GM19025 (cell line): ENCODE measurements around the gene SEMA6D.

Experiments used
- ATAC-seq: cut with Tn5 transposase; IDR thresholded peaks from one replicate; pipeline ENCODE4 v1.9.1; 2021; ENCODE audit warnings: mild to moderate bottlenecking, low read depth, moderate library complexity; ENCODE audit not compliant: unreplicated experiment

SEMA6D gene, protein sequence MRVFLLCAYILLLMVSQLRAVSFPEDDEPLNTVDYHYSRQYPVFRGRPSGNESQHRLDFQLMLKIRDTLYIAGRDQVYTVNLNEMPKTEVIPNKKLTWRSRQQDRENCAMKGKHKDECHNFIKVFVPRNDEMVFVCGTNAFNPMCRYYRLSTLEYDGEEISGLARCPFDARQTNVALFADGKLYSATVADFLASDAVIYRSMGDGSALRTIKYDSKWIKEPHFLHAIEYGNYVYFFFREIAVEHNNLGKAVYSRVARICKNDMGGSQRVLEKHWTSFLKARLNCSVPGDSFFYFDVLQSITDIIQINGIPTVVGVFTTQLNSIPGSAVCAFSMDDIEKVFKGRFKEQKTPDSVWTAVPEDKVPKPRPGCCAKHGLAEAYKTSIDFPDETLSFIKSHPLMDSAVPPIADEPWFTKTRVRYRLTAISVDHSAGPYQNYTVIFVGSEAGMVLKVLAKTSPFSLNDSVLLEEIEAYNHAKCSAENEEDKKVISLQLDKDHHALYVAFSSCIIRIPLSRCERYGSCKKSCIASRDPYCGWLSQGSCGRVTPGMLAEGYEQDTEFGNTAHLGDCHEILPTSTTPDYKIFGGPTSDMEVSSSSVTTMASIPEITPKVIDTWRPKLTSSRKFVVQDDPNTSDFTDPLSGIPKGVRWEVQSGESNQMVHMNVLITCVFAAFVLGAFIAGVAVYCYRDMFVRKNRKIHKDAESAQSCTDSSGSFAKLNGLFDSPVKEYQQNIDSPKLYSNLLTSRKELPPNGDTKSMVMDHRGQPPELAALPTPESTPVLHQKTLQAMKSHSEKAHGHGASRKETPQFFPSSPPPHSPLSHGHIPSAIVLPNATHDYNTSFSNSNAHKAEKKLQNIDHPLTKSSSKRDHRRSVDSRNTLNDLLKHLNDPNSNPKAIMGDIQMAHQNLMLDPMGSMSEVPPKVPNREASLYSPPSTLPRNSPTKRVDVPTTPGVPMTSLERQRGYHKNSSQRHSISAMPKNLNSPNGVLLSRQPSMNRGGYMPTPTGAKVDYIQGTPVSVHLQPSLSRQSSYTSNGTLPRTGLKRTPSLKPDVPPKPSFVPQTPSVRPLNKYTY

DNA sequence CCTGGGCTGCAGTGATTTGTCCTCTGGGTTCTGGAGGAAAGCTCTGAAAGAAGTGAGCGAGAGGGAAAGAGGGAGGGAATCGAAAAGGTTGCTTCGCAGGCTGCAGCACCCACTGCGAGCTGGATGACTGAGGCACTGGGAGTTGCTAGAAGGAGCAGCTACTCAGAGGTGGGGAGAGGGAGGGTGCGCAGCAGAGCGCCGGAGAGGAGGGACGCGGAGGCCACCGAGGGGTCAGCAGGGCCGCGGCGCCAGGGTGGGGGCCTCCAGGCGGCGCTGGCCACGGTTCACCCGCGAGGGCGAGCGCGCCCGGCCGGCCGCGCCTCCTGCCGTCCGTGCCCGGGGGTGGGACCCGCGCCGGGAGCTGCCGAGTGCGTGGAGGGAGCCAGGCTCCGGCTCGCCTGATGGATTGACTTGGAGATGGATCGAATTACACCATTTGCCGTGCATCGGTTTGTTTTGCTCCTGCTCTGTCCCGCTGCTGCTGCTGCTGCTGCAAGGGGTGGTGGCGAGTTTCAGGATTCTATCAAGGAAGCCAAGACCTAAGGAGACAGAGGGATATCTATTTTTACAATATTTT lies at the start of gene SEMA6D:
TSS of gene SEMA6D (plus strand) at position 470 of the 577 bp plus-strand sequence. CDS start 42,294 bp downstream, outside the sequence.
- no peak for ATAC-seq

DNA sequence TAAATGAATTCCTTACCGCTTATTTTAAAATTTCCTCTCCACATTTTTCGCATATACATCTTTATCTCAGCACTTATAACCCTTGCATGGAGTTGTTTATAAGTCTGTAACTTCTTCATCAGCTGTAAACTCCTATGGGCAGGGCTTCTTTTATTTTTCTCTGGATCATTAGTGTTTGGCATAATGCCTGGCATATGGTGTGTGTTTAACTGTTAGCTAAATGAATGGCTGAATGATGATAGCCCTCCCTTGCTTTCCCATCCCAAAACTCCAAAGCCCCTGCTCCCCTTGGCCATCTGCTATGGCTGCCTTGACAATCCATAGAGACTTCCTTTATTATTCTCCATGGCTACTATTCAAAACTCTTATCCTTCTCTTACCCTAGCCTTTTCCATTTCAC lies 48.1 kb upstream of the SEMA6D start:
- no peak for ATAC-seq

DNA sequence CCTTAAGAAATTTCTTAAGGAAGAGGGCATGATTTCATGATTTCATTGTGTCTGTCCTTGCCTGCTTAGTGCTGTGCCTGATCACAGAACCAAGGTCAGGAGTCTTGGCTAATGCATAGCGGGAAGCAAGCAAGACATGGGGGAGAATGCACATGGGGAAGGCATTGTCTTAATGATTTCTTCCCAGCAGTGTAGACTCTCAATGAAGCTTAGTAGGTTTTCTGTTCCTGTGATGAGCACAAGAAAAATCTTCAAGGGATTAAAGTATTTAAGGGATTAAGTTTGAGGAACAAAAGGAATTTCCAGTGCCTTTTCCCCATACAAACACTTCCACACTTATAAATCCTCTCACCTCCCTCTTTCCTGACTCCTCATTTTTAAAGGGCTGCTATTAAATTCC lies 46.9 kb upstream of the SEMA6D start:
- ATAC-seq, result no peak

DNA sequence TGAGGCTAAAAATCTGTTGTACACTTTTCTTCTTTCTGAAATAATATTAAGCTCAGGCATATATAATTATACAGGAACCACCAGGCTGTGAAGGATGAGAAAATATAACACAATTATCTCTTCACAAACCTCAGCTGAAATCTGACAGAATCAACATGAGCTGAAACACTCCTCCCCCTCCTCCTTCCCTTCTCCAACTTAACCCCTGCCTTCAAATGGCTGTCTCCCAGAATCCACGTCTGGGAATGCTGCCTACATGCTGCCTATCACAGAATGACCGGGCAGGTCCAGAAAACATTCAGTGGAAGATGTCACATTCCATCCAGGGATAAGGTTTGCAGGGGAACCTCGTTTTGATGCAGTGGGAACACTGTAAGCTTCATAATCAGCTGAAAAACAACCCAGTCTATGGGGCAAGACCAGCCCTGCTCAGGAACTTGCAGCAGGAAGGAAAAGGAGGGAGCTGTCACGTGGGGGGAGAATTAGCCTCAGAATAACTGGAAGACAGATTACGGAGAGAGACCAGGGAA lies 44.0 kb upstream of the SEMA6D start:
- ATAC-seq, result no peak

DNA sequence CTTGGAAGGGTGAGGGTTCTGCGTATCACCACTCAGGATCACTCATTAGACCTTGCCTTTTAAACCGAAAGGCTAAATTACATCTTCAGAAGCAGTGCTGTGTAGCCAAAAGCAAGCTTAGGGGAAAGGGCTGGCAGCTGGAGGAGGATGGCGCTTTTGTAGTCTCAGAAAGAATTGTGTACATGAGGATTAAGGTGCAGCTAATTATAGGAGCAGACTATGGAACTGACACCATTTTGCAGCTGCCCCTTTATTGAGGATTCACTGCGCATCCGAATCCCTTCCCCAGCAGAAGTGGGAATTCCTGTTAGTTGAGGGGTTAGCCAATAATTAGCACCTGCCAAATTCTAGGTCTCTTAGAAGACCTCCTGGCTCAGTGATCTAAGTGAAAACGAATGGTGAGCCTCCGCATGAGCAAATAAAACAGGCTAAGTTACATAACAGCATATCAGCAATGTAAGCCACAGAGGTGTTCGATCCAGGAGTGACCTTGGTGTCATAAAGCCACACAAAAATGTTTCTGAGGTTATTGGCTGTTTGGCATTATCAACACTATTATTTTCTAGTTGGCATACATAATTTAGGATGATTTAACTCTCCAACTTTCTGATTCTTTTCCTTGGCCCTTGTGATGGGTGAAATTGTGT lies 42.6 kb upstream of the SEMA6D start:
- no peak for ATAC-seq

GRCh38 chr15:47675735-47676134 lies 41.6 kb upstream of the SEMA6D start:
- ATAC-seq, result no peak

DNA sequence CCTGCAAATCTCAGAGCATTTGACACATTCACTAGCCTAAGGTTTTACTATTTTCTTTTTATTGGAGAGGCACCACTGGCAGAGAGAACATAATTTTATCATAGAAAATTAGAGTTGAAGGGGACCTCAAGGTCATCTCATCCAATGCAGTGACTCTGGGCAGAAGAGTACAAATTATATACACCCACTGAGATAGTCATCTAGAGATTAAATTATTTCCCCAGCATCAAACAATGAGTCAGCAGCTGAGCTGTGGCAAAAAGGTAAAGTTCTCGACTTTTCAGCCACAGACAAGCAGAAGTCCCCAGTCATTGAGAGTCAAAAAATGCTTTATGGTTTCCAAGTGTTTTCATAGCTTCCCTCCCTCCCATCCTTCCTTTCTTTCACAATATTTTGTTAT lies 39.3 kb upstream of the SEMA6D start:
- ATAC-seq, result no peak

- no peak for ATAC-seq
Measured at GRCh38 chr15:47682661-47683060, 34.6 kb upstream of the SEMA6D start.

GRCh38 chr15:47685141-47685870 lies 32.0 kb upstream of the SEMA6D start:
- ATAC-seq, result no peak

DNA sequence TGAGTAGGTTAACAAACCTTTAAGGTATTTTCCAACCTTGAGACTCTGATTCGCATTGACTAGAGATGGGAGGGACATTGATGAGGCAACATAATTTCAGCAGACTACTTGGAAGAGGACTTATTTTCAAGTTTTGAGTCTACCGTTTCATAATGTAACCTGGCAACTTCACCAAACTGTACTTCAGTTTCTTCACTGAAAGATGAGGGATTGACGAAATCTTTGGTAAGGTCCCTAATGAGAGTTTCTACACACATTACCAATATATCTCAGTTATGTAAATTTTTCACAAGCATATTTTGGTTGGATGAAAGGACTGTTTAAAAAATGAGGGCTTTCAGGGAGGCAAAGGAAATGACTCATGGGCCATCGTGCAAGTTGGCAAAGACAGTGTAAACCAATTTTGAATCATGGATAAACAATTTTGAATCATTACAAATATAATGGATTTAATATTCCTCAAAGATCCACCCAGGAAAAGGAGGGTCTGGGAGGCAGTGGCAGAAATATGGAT lies 28.7 kb upstream of the SEMA6D start:
- no peak for ATAC-seq

- ATAC-seq, result no peak
Measured at GRCh38 chr15:47689660-47690059, 27.6 kb upstream of the SEMA6D start.

- ATAC-seq, result no peak
Measured at GRCh38 chr15:47691882-47692281, 25.4 kb upstream of the SEMA6D start.

GRCh38 chr15:47696351-47696750 lies 21.0 kb upstream of the SEMA6D start:
- ATAC-seq, result no peak

DNA sequence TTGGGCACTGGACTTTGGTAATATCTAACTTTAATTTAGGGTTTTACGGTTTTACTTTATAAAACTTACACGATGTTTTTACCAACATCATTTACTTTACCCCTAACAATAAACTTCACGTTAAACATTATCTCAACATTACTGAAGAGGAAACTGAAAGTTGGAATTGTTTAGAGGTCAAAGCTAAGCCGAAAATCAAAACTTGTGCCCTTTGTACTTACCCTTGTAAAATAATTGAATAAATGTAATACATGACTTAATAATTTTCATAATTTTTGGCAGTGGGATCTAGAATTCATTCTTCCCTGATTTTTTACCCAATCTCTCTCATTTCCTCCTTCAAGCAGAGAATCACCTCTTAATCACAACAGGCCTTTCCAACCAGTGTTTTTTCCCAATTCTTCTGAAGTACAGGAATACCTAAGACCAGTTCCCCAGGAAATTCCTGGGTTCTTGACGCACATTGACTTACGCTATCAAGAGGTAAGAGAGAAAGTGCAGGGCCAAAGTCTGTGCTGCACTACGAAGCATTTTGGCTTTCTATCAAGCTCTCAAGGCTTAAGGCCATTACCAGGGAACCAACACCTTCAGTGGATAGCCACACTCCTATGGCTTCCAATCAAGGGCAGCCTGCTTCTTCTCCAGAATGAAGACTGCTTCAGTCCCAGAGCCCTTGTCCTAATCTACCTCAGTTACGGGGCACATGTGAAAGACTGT lies 11.9 kb upstream of the SEMA6D start:
- ATAC-seq, result no peak

GRCh38 chr15:47707391-47707790 lies 9.9 kb upstream of the SEMA6D start:
- no peak for ATAC-seq

DNA sequence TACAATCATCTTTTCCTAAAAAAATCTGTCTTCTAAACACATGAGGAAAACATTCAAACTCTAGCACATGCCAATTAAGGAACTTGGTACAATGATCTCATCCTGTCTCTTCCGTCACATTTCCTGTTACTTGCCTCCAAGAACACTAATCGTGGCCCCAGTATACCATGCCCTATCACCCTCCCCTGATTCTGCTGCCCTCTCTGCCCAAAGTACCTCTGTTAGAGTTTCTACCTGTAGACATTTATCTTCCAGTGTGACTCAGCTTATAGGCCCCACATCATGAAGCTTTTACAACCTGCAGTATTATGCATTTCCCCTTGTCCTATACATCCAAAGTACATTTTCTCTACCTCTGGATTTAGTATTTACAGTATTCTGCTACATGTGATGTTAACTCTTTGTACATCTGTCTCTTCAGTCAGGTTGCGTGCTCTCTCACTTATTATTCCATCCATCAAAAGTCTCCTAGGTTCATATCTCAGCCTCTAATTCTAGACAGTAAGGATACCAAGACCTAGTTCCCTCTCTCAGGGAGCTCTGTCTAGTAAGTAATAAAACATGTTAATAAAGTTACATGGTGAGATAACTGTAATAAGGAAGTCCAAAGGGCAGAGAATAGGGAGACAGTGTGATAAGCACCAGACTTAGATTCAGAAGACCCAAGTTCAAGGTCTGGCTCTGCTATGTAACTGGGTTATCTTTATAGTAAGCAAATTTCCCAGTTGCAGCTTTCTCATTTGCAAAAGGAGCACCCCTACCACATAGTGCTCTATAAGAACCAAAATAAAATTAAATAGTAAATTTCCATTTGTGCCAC lies 8.9 kb upstream of the SEMA6D start:
- no peak for ATAC-seq

DNA sequence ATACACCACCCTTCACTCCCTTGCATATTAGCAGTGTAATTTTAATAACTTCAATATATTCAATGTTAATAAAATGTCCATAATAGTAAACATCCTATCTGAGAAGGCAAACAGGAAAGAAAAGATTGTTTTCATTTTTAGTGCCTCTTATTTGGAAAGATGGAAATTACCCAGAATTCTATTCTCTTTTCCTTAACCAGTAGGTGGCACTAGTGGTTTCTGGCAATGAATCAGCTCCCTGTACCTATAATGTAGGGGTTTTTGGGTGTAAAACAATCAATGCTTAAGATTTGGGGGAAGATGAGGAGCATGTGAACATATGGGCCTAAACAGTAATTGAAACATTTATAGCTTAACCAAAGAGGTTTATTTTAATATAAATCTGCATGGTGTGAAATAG lies 5.7 kb upstream of the SEMA6D start:
- ATAC-seq, result no peak

- no peak for ATAC-seq
Measured at GRCh38 chr15:47715402-47715801, 1.9 kb upstream of the SEMA6D start.
